IPS-18a (cell line): ENCODE results near the gene ORC5.

ENCODE experiments used
- H3K27ac ChIP-seq: one replicate; pipeline ENCODE4 v1.5.1; 2013; ENCODE audit warnings: low read length
- H3K27me3 ChIP-seq: one replicate; pipeline ENCODE4 v1.6.1; 2013; ENCODE audit warnings: mild to moderate bottlenecking, low read length; ENCODE audit not compliant: control insufficient read depth, insufficient read depth
- H3K36me3 ChIP-seq: one replicate; pipeline ENCODE4 v1.6.1; 2013; ENCODE audit warnings: low read depth, low read length; ENCODE audit not compliant: control insufficient read depth
- H3K4me1 ChIP-seq: one replicate; pipeline ENCODE4 v1.6.1; 2013; ENCODE audit warnings: low read depth, low read length; ENCODE audit not compliant: control insufficient read depth
- H3K4me3 ChIP-seq: one replicate; pipeline ENCODE4 v1.5.1; 2013; ENCODE audit warnings: low read length
- H3K9ac ChIP-seq: one replicate; pipeline ENCODE4 v1.6.1; 2013; ENCODE audit warnings: mild to moderate bottlenecking, low read length, moderate library complexity
- H3K9me3 ChIP-seq: one replicate; pipeline ENCODE4 v1.6.1; 2013; ENCODE audit warnings: low read depth, low read length; ENCODE audit not compliant: control insufficient read depth

ORC5 gene

DNA sequence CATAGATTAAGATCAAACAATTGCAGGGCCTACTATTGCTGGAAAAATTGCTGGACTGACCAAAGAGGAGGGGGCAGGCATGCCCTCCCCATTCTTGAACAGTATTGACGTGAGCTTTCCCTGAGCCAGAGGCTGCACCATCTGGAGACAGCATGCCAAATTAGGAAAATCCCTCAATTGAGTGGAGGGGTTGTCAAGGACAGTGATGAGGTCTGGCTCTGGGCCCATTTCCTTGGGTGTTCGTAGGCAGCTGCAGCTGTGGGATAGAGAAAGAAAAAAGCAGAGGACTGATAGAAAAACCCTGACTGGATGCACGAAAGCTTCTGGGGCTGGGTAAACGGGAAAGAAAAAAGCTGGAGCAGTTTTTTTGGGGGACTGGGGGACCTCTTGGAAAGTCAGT lies 22.8 kb upstream of the ORC5 start:
- Histone ChIP-seq H3K9ac (no peak overlapping the region), H3K27me3 (no peaks in the 10 kb centered on the region), H3K36me3 (no peaks in the 10 kb centered on the region), H3K4me1 (no peaks in the 10 kb centered on the region), H3K27ac (no peak overlapping the region), H3K4me3 (no peak overlapping the region), H3K9me3 (no peaks in the 10 kb centered on the region)

DNA sequence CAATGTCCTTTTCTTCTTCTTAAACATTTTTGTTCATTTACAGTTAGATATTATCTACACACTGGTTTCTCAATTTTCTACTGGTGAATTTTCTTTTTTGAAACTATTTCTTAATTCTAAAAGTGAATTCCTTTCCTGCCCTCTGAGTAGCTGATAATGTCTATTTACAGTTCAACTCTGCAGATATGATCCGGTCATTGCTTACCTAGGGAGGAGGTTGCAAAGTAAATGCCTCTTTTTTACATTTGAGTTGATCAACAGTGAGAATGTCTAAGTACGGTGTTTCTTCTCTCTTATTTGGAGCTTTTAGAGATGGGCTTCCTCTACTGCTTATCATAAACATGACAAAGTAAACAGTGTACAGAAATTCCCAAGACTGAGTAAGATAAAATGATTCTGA lies 20.6 kb upstream of the ORC5 start:
- Histone ChIP-seq H3K9ac (no peak overlapping the region), H3K27me3 (no peaks in the 10 kb centered on the region), H3K36me3 (no peaks in the 10 kb centered on the region)

DNA sequence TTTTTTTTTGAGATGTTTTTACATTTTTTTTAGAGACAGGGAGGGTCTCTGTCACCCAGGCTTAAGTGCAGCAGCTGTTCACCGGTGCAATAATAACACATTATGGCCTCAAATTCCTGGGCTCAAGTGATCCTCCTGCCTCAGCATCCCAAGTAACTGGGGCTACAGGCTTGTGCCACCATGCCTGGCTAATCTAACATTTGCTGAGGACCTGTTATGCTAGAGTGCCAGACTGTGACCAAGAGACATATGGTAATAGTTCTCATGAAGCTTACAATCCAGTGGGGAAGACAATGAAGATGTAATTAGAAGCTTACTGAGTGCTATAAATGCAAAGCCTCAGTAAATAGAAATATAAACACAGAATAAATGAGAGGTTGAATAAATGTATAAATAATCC lies 17.6 kb upstream of the ORC5 start:
- Histone ChIP-seq H3K9ac (no peak overlapping the region), H3K4me3 (no peak overlapping the region), H3K4me1 (no peaks in the 10 kb centered on the region), H3K36me3 (no peaks in the 10 kb centered on the region), H3K9me3 (no peaks in the 10 kb centered on the region), H3K27ac (no peak overlapping the region), H3K27me3 (no peaks in the 10 kb centered on the region)

More for the DNA sequence above, 20.6 kb upstream of the ORC5 start:
- Histone ChIP-seq H3K4me1 (no peaks in the 10 kb centered on the region), H3K9me3 (no peaks in the 10 kb centered on the region), H3K27ac (no peak overlapping the region), H3K4me3 (no peak overlapping the region)

DNA sequence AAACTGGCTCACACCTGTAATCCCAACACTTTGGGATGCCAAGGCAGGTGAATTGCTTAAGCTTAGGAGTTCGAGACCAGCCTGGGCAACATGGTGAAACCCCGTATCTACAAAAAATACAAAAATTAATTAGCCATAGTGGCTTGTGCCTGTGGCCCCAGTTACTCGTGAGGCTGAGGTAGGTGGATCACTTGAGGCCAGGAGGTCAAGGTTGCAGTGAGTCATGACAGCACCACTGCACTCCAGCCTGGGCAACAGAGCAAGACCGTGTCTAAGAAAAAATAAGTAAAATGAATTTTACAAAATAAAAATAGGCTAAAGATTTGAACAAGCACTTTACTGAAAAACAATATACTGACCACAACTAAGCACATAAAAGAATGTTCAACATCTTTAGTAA lies 9.8 kb upstream of the ORC5 start:
- Histone ChIP-seq H3K36me3 (no peaks in the 10 kb centered on the region), H3K4me1 (no peaks in the 10 kb centered on the region), H3K27ac (no peak overlapping the region), H3K9me3 (no peaks in the 10 kb centered on the region), H3K4me3 (no peak overlapping the region), H3K9ac (no peak overlapping the region), H3K27me3 (no peaks in the 10 kb centered on the region)

DNA sequence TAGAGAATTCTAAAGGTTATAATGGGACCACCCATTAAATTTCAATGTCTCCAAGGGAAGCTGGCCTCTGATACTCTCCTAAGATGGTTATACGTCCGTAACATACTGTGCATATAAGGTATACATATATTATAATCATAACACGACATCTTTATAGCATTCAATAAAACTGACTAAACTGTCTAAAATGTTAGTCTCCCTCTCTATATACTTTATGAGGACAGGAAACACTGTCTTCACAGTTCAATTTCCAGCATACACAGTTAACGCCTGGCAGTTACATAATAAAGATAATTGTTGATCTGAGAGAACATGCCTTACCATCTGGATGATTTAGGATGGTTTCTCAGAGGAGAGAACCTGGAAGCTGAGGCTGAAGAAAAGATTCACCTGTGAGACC lies 1.2 kb upstream of the ORC5 start:
- Histone ChIP-seq H3K4me3 (no peak overlapping the region), H3K27ac (no peak overlapping the region), H3K36me3 (peaks cover 1% of the 10 kb centered on the region), H3K9me3 (no peaks in the 10 kb centered on the region), H3K27me3 (no peaks in the 10 kb centered on the region), H3K9ac (no peak overlapping the region), H3K4me1 (peaks cover 10% of the 10 kb centered on the region)

DNA sequence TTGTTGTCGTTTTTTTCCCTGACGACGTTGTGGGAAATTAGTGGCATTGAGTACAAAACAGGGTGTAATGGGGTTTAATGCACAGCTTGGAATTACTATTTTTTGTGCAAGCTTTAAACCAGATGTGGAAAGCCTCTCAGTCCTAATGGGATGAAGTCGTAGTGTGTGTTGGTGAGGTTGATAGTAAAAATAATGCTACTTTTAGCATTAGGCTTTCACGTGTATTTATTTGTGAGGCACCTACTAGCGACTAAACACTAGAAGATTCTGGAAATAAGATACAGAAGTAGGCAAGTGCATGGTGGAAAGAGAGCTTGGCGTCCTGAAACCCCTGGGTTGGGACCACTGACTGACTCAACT lies 588 bp upstream of the ORC5 start:
- H3K4me3 ChIP-seq, result peak overlapping the region; percentile 98
- H3K9ac ChIP-seq, result peak overlapping the region; percentile 86
- no peaks in the 10 kb centered on the region for H3K9me3 ChIP-seq
- H3K36me3 ChIP-seq, result peaks cover 7% of the 10 kb centered on the region
- H3K27me3 ChIP-seq, result no peaks in the 10 kb centered on the region
- H3K27ac ChIP-seq, result peak overlapping the region; percentile 30
- H3K4me1 ChIP-seq, result peaks cover 10% of the 10 kb centered on the region

DNA sequence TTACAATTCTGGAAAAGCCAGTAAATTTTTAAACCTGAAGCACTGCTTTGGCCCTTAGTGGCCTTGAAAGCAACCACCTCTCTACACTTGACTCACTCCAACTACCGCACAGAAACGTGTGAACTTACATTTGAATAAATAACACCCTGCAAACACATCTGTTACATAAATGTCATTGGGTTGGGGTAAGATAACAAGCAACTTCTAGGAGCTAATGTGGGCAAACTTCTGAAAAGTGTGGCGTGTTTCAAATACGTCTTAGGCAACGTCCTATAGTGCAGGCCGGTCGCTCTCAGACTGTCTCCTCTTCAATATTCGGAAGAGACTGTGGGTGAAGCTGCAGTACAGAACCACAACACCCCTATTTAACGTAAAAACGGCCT lies 474 bp downstream of the ORC5 start:
- H3K36me3 ChIP-seq, result peaks cover 18% of the 10 kb centered on the region
- H3K4me3 ChIP-seq, result peak overlapping the region; percentile 98
- H3K9ac ChIP-seq, result peak overlapping the region; percentile 86
- no peaks in the 10 kb centered on the region for H3K9me3 ChIP-seq
- H3K4me1 ChIP-seq, result peaks cover 10% of the 10 kb centered on the region
- no peaks in the 10 kb centered on the region for H3K27me3 ChIP-seq
- H3K27ac ChIP-seq, result peak overlapping the region; percentile 44

DNA sequence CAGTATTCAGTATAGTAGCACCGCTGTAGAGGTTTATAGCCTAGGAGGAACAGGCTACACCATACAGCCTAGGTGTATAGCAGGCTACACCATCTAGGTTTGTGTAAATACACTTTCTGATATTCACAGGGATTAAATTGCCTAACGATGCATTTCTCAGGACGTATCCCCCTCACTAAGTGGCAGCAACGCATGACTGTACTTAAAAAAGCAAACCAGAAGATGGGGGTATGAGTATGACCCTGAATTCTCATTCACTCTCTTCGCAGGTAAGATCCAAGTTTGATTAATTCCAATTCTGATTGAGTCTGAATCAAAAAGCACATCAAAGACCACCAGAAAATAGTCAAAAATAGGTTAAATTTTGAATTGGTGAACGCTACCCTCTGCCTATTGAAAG lies 972 bp downstream of the ORC5 start:
- Histone ChIP-seq H3K4me1 (peaks cover 10% of the 10 kb centered on the region), H3K36me3 (peaks cover 23% of the 10 kb centered on the region), H3K9me3 (no peaks in the 10 kb centered on the region), H3K9ac (peak overlapping the region; percentile 86), H3K27ac (no peak overlapping the region), H3K4me3 (peak overlapping the region; percentile 98), H3K27me3 (no peaks in the 10 kb centered on the region)

DNA sequence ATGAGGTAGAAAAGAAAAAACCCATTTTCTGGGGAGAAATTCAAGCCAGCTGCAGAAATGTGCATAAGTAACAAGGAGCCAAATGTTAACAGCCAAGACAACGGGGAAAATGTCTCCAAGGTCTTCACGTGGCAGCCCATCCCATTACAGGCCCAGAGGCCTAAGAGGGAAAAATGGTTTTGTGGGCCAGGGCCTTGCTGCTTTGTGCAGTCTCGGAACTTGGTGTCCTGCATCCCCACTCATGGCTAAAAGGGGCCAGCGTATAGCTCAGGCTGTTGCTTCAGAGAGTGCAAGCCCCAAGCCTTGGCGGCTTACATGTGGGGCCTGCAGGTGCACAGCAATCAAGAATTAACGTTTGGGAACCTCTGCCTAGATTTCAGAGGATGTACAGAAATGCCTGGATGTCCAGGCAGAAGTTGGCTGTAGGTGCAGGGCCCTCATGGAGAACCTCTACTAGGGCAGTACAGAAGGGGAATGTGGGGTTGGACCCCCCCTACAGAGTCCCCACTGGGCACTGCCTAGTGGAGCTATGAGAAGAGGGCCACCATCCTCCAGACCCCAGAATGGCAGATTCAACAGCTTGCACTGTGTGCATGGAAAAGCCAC lies 9.0 kb downstream of the ORC5 start:
- H3K27me3 ChIP-seq, result no peaks in the 10 kb centered on the region
- no peaks in the 10 kb centered on the region for H3K4me1 ChIP-seq
- peaks cover 77% of the 10 kb centered on the region for H3K36me3 ChIP-seq
- no peak overlapping the region for H3K9ac ChIP-seq
- no peak overlapping the region for H3K27ac ChIP-seq
- H3K9me3 ChIP-seq, result no peaks in the 10 kb centered on the region
- no peak overlapping the region for H3K4me3 ChIP-seq

DNA sequence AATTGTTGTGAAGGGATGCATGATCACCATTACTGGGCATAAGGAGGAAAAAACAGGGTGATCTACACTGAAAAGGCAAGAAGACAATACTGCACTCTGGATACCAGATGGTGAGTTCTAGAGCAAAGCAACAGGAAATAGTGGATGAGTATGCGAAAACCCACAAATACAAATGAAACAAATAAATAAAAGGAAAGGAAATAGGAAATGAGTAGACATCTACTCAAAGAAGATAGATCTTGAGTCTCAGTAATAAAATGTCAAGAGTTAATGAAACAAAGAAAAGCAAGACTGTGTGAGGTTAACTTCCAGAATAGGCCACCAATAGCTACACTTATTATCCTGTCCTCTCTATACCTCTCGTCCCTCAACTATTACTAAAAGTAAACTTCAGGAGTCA lies 11.7 kb downstream of the ORC5 start:
- no peaks in the 10 kb centered on the region for H3K9me3 ChIP-seq
- H3K36me3 ChIP-seq, result peaks cover 71% of the 10 kb centered on the region
- no peaks in the 10 kb centered on the region for H3K27me3 ChIP-seq
- H3K27ac ChIP-seq, result no peak overlapping the region
- no peaks in the 10 kb centered on the region for H3K4me1 ChIP-seq
- no peak overlapping the region for H3K4me3 ChIP-seq
- no peak overlapping the region for H3K9ac ChIP-seq

DNA sequence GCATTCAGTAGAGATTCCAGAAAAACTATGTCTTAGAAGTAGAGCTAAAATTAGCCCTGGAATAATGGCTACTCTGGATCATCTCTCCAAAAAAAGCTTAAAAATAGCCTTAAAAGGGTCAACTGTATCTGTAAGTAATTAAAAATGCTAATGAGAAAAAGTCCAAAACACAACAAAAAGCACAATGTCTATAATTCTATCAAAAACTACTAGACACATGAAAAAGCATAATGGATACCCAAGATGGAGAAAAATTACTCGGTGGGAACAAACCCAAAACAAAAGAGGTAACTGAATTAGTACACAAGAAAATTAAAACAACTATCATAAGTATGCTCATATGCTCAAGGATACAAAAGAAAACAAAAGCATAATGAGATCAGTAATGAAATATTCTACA lies 15.4 kb downstream of the ORC5 start:
- Histone ChIP-seq H3K4me3 (no peak overlapping the region), H3K9me3 (no peaks in the 10 kb centered on the region), H3K9ac (no peak overlapping the region), H3K27ac (no peak overlapping the region), H3K27me3 (no peaks in the 10 kb centered on the region), H3K36me3 (peaks cover 61% of the 10 kb centered on the region), H3K4me1 (no peaks in the 10 kb centered on the region)

DNA sequence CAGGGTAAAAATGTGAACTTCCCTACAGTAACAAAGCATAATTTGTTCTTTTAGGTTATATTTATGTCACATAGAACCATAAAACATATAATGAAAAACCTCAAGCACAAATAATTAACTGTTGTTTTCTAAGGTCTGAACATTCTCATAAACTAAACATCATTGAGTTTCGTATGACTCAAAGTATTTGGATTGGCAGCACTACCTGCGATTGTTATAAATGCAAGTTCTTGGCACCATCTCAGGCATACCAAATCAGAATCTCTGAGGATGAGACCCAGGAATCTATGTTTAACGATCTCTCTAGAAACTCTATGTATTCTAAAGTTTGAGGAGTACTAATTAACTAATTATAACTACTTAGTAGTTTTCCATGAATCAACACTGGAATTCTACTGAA lies 22.5 kb downstream of the ORC5 start:
- H3K36me3 ChIP-seq, result peaks cover 65% of the 10 kb centered on the region
- H3K27me3 ChIP-seq, result no peaks in the 10 kb centered on the region
- H3K9me3 ChIP-seq, result peaks cover 19% of the 10 kb centered on the region
- no peak overlapping the region for H3K4me3 ChIP-seq
- no peak overlapping the region for H3K9ac ChIP-seq
- no peak overlapping the region for H3K27ac ChIP-seq
- no peaks in the 10 kb centered on the region for H3K4me1 ChIP-seq
